GM23338 (cell line): ENCODE results near the gene CAMSAP2. TPM values are rescaled to one million over a fixed set of nuclear protein-coding genes. Genes with fewer than 3 reads are reported as not detected.

Experiments
- ATAC-seq: fragments of 200-7000 bp; cut with Tn5 transposase; 3 replicates; pipeline ENCODE4 v1.9.1; 2020
- DNase-seq: peaks from one replicate; pipeline ENCODE4 v3.0.0-alpha.2; 2015; ENCODE audit warnings: low spot score
- H2AFZ ChIP-seq: fragments of 200-600 bp; sonication (generic); 2 replicates; pipeline ENCODE4 v1.8.0; 2016; ENCODE audit warnings: antibody characterized with exemption, mild to moderate bottlenecking, moderate library complexity
- H3F3A ChIP-seq: fragments of 200-600 bp; sonication (generic); replicated peaks from 2 replicates; pipeline ENCODE4 v1.8.0; 2017; ENCODE audit warnings: antibody characterized with exemption, mixed run types, low read depth
- H3K27ac ChIP-seq: fragments of 200-600 bp; sonication (generic); 2 replicates; pipeline ENCODE4 v1.6.1; 2016; ENCODE audit warnings: low read depth
- H3K27me3 ChIP-seq: fragments of 200-600 bp; sonication (generic); 2 replicates; pipeline ENCODE4 v1.8.0; 2016; ENCODE audit warnings: mild to moderate bottlenecking, mixed run types, moderate library complexity; ENCODE audit not compliant: insufficient read depth
- H3K36me3 ChIP-seq: fragments of 200-600 bp; sonication (generic); 2 replicates; pipeline ENCODE4 v1.8.0; 2016; ENCODE audit warnings: mild to moderate bottlenecking; ENCODE audit not compliant: insufficient read depth
- H3K4me1 ChIP-seq: fragments of 200-600 bp; sonication (generic); 2 replicates; pipeline ENCODE4 v1.8.0; 2016; ENCODE audit warnings: mild to moderate bottlenecking, moderate library complexity; ENCODE audit not compliant: insufficient read depth
- H3K4me2 ChIP-seq: fragments of 200-600 bp; sonication (generic); 2 replicates; pipeline ENCODE4 v1.7.1; 2017; ENCODE audit warnings: mixed run types
- H3K4me3 ChIP-seq: fragments of 200-600 bp; sonication (generic); 2 replicates; pipeline ENCODE4 v1.6.1; 2016; ENCODE audit warnings: mixed run types
- H3K79me2 ChIP-seq: fragments of 200-600 bp; sonication (generic); replicated peaks from 2 replicates; pipeline ENCODE4 v1.8.0; 2017; ENCODE audit warnings: mild to moderate bottlenecking; ENCODE audit not compliant: insufficient read depth
- H3K9me2 ChIP-seq: fragments of 200-600 bp; sonication (generic); 2 replicates; pipeline ENCODE4 v1.8.0; 2017; ENCODE audit not compliant: insufficient read depth
- H4K20me1 ChIP-seq: fragments of 200-600 bp; sonication (generic); replicated peaks from 2 replicates; pipeline ENCODE4 v1.8.0; 2017; ENCODE audit warnings: mild to moderate bottlenecking; ENCODE audit not compliant: insufficient read depth
- H3K27ac Mint-ChIP-seq: 2 replicates; pipeline ENCODE4 v1.8.0; 2020; ENCODE audit warnings: inconsistent platforms, mild to moderate bottlenecking, moderate library complexity, mixed read lengths
- H3K27me3 Mint-ChIP-seq: 3 replicates; pipeline ENCODE4 v1.8.0; 2022; ENCODE audit warnings: low read depth, mild to moderate bottlenecking, moderate library complexity, mixed read lengths, inconsistent platforms; ENCODE audit not compliant: insufficient read depth, poor library complexity
- H3K36me3 Mint-ChIP-seq: 3 replicates; pipeline ENCODE4 v1.8.0; 2021; ENCODE audit warnings: low read depth, mild to moderate bottlenecking, inconsistent platforms, moderate library complexity, mixed read lengths
- H3K4me1 Mint-ChIP-seq: 3 replicates; pipeline ENCODE4 v1.8.0; 2020; ENCODE audit warnings: mild to moderate bottlenecking, inconsistent platforms, mixed read lengths
- H3K4me3 Mint-ChIP-seq: 3 replicates; pipeline ENCODE4 v1.8.0; 2021; ENCODE audit warnings: moderate library complexity, mild to moderate bottlenecking, inconsistent platforms, mixed read lengths
- H3K9me3 Mint-ChIP-seq: 3 replicates; pipeline ENCODE4 v1.8.0; 2020; ENCODE audit warnings: moderate library complexity, mild to moderate bottlenecking, inconsistent platforms, mixed read lengths
- CREB1 ChIP-seq: fragments of 250-450 bp; sonication (Bioruptor Pico); IDR thresholded peaks from 2 replicates; pipeline ENCODE4 v1.5.0; 2020; ENCODE audit warnings: low read depth, mild to moderate bottlenecking, moderate library complexity
- CTCF ChIP-seq, 2 experiments: fragments of 200-600 bp in 1 of 2; sonication (generic) in 1 of 2; conservative IDR thresholded peaks; 2 replicates each; pipeline versions ENCODE4 v1.5.1 to v1.6.1; 2016 to 2017; ENCODE audit warnings: antibody characterized with exemption in 2 of 2, low read depth in 2 of 2, mild to moderate bottlenecking in 2 of 2, moderate library complexity in 1 of 2
- EZH2 ChIP-seq: fragments of 200-600 bp; sonication (generic); IDR thresholded peaks from one replicate; pipeline ENCODE4 v1.8.0; 2017; ENCODE audit warnings: antibody characterized with exemption, mild to moderate bottlenecking, low read depth; ENCODE audit not compliant: unreplicated experiment
- EZH2phosphoT487 ChIP-seq: fragments of 200-600 bp; sonication (generic); IDR thresholded peaks from one replicate; pipeline ENCODE4 v1.8.1; 2018; ENCODE audit warnings: antibody characterized with exemption; ENCODE audit not compliant: unreplicated experiment
- JUNB ChIP-seq: IDR thresholded peaks from one replicate; pipeline ENCODE4 v1.6.1; 2016; ENCODE audit warnings: antibody characterized with exemption; ENCODE audit not compliant: unreplicated experiment
- NANOG ChIP-seq: IDR thresholded peaks from 2 replicates; pipeline ENCODE4 v1.6.1; 2016; ENCODE audit warnings: antibody characterized with exemption, borderline replicate concordance
- POLR2AphosphoS5 ChIP-seq: IDR thresholded peaks from 2 replicates; pipeline ENCODE4 v1.6.1; 2016; ENCODE audit warnings: antibody characterized with exemption, low read depth
- REST ChIP-seq: IDR thresholded peaks from one replicate; pipeline ENCODE4 v1.6.1; 2018; ENCODE audit warnings: antibody characterized with exemption; ENCODE audit not compliant: unreplicated experiment
- STAT1 ChIP-seq: IDR thresholded peaks from one replicate; pipeline ENCODE4 v1.6.1; 2016; ENCODE audit warnings: antibody characterized with exemption; ENCODE audit not compliant: unreplicated experiment
- ZNF114 ChIP-seq: fragments of 250-450 bp; sonication (Bioruptor Pico); IDR thresholded peaks from 2 replicates; pipeline ENCODE4 v1.5.0; 2020; ENCODE audit warnings: mild to moderate bottlenecking, moderate library complexity
- ZNF331 ChIP-seq: fragments of 250-450 bp; sonication (Bioruptor Pico); IDR thresholded peaks from 2 replicates; pipeline ENCODE4 v1.5.0; 2020; ENCODE audit warnings: low read depth, mild to moderate bottlenecking, moderate library complexity
- ZNF462 ChIP-seq: fragments of 250-450 bp; sonication (Bioruptor Pico); IDR thresholded peaks from 2 replicates; pipeline ENCODE4 v1.5.0; 2020; ENCODE audit warnings: mild to moderate bottlenecking, moderate library complexity
- polyA plus RNA-seq: library from polyadenylated mRNA; unstranded; fragments of >200 nt; fragmentation: Nextera tagmentation; extraction: Ambion mirVana; gene quantifications from 2 replicates; pipeline ENCODE4 v1.2.1, GENCODE V29; 2016
- total RNA-seq: library from RNA; depleted of rRNA; stranded (reverse); fragments of >200 nt; shearing (Covaris generic); gene quantifications from 2 replicates; pipeline ENCODE4 v1.2.3, GENCODE V29; 2014
- TF ChIP-seq, protein P1 (sequence below): IDR thresholded peaks from 2 replicates; pipeline ENCODE4 v1.6.1; 2016; ENCODE audit warnings: antibody characterized with exemption

CAMSAP2 gene
- total and polyA plus RNA-seq, 2 experiments from 2014 or later: 9.1 to 21.3 TPM

DNA sequence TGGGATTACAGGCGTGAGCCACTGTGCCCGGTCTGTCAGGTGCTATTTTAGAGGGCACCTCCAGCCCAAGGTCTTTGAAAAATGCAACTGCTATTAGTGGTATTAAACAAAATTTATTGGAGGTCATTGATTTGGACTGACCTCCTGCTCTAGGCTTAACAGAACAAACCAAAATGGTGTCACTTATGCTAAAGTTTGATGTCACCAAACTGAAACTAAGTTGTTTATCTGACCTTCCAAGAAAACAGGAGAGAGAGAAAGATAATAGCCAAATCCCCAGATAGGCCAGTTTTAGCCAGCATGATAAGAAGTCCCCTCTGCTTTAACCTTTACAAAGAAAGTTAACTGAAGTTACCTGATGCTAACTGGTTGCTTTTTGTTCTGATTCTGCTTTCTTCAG lies 147.9 kb downstream of the CAMSAP2 start:
- Histone ChIP-seq H3K9me2 (no peaks in the 10 kb centered on the region), H3K4me2 (no peak overlapping the region), H3K4me1 (peaks cover 37% of the 10 kb centered on the region), H3K27ac (no peak overlapping the region), H2AFZ (no peak overlapping the region), H3K27me3 (no peaks in the 10 kb centered on the region), H3K4me3 (no peak overlapping the region), H3K79me2 (no peaks in the 10 kb centered on the region), H4K20me1 (no peaks in the 10 kb centered on the region; the same call in 1 of the 2 replicates), H3K36me3 (no peaks in the 10 kb centered on the region), H3F3A (0 out of 2 replicates have a peak, but pooled peaks cover 6% of the 10 kb centered on the region)
- TF ChIP-seq CREB1 (CRISPR knock-in tag) (no peak), ZNF462 (CRISPR knock-in tag) (no peak), ZNF331 (CRISPR knock-in tag) (no peak), STAT1 (no peak), JUNB (no peak), REST (no peak), CTCF (conservative IDR thresholded peaks at IDR 0.05; ENCODE audit: low read depth in 2 of 2) (no peak), POLR2AphosphoS5 (no peak), ZNF114 (no peak), EZH2 (no peak), NANOG (no peak), EZH2phosphoT487 (no peak)
- TF ChIP-seq, protein P1, sequence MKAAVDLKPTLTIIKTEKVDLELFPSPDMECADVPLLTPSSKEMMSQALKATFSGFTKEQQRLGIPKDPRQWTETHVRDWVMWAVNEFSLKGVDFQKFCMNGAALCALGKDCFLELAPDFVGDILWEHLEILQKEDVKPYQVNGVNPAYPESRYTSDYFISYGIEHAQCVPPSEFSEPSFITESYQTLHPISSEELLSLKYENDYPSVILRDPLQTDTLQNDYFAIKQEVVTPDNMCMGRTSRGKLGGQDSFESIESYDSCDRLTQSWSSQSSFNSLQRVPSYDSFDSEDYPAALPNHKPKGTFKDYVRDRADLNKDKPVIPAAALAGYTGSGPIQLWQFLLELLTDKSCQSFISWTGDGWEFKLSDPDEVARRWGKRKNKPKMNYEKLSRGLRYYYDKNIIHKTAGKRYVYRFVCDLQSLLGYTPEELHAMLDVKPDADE: no peak
- H3K4me1 Mint-ChIP-seq: peaks cover 50% of the 10 kb centered on the region
- no peak for DNase-seq
- ATAC-seq: no peak
- no peaks in the 10 kb centered on the region; the same call in 2 of the 3 replicates for H3K9me3 Mint-ChIP-seq
- H3K27me3 Mint-ChIP-seq: peaks cover 21% of the 10 kb centered on the region
- H3K4me3 Mint-ChIP-seq: no peak overlapping the region
- H3K27ac Mint-ChIP-seq: no peak overlapping the region
- H3K36me3 Mint-ChIP-seq: no peaks in the 10 kb centered on the region
